GM12891 (cell line): ENCODE measurements around the gene PDE10A.

ENCODE experiments used
- POLR2A ChIP-seq: IDR thresholded peaks from 2 replicates; pipeline ENCODE4 v1.6.1; 2011; ENCODE audit warnings: low read depth, low read length, control low read depth
- POLR2AphosphoS5 ChIP-seq: IDR thresholded peaks from 2 replicates; pipeline ENCODE4 v1.6.1; 2011; ENCODE audit warnings: low read depth, low read length, control low read depth
- SPI1 ChIP-seq: IDR thresholded peaks from 2 replicates; pipeline ENCODE4 v1.6.1; 2011; ENCODE audit warnings: low read depth, low read length, control low read depth

- TF ChIP-seq POLR2A, result no peak
- TF ChIP-seq POLR2AphosphoS5, result no peak
- TF ChIP-seq SPI1, result no peak
These were observed 2.3 kb upstream of the PDE10A start for GRCh38 chr6:165665384-165665672.
